ENCODE data around the gene MRPS5.
A peak's percentile ranks its signal among the peaks of the same experiment; 100 is the strongest.

Gene MRPS5

GRCh38 chr2:95091885-95092555 is 29.6 kb downstream of the MRPS5 start:
- H3K36me3 ChIP-seq (ENCODE audit: control insufficient read depth, insufficient read depth, low read length), result no peaks in the 10 kb centered on the region; the same call in 1 of the 2 replicates
- no peaks in the 10 kb centered on the region for H3K4me1 ChIP-seq (ENCODE audit: control insufficient read depth, insufficient read depth, low read length)
- no peaks in the 10 kb centered on the region for H3K9me3 ChIP-seq (ENCODE audit: control insufficient read depth, insufficient read depth, low read length)
- no peak for DNase-seq (ENCODE audit: low read depth, low spot score)
- no peak overlapping the region for H3K27ac ChIP-seq (ENCODE audit: low read length)
- H3K4me3 ChIP-seq (ENCODE audit: low read length), result no peak overlapping the region
- no peaks in the 10 kb centered on the region for H3K27me3 ChIP-seq (ENCODE audit: control insufficient read depth, insufficient read depth, low read length)
- no CpG with 5 or more reads among the region's 6 CpGs for WGBS (ENCODE audit: insufficient coverage, insufficient read length)

- no peaks in the 10 kb centered on the region; the same call in 1 of the 2 replicates for H3K36me3 ChIP-seq (ENCODE audit: control insufficient read depth, insufficient read depth, low read length)
- no peaks in the 10 kb centered on the region for H3K9me3 ChIP-seq (ENCODE audit: control insufficient read depth, insufficient read depth, low read length)
- no peaks in the 10 kb centered on the region for H3K4me1 ChIP-seq (ENCODE audit: control insufficient read depth, insufficient read depth, low read length)
- no CpG with 5 or more reads among the region's 5 CpGs for WGBS (ENCODE audit: insufficient coverage, insufficient read length)
- H3K27ac ChIP-seq (ENCODE audit: low read length), result no peak overlapping the region
- H3K4me3 ChIP-seq (ENCODE audit: low read length), result no peak overlapping the region
- no peak for DNase-seq (ENCODE audit: low read depth, low spot score)
- no peaks in the 10 kb centered on the region for H3K27me3 ChIP-seq (ENCODE audit: control insufficient read depth, insufficient read depth, low read length)
Measured at GRCh38 chr2:95087379-95087778, 34.2 kb downstream of the MRPS5 start.

- WGBS (ENCODE audit: insufficient coverage, insufficient read length), result no CpG with 5 or more reads among the region's 1 CpG
- H3K27ac ChIP-seq (ENCODE audit: low read length), result no peak overlapping the region
- H3K9me3 ChIP-seq (ENCODE audit: control insufficient read depth, insufficient read depth, low read length), result no peaks in the 10 kb centered on the region
- H3K4me1 ChIP-seq (ENCODE audit: control insufficient read depth, insufficient read depth, low read length), result no peaks in the 10 kb centered on the region
- no peaks in the 10 kb centered on the region; the same call in 1 of the 2 replicates for H3K36me3 ChIP-seq (ENCODE audit: control insufficient read depth, insufficient read depth, low read length)
- DNase-seq (ENCODE audit: low read depth, low spot score), result no peak
- H3K4me3 ChIP-seq (ENCODE audit: low read length), result no peak overlapping the region
- no peaks in the 10 kb centered on the region for H3K27me3 ChIP-seq (ENCODE audit: control insufficient read depth, insufficient read depth, low read length)
Measured at GRCh38 chr2:95086017-95086416, 35.6 kb downstream of the MRPS5 start.

- no peaks in the 10 kb centered on the region for H3K9me3 ChIP-seq (ENCODE audit: control insufficient read depth, insufficient read depth, low read length)
- H3K4me1 ChIP-seq (ENCODE audit: control insufficient read depth, insufficient read depth, low read length), result peaks cover 1% of the 10 kb centered on the region
- no CpG with 5 or more reads among the region's 2 CpGs for WGBS (ENCODE audit: insufficient coverage, insufficient read length)
Measured at GRCh38 chr2:95082477-95082876, 39.1 kb downstream of the MRPS5 start.

GRCh38 chr2:95079199-95079683 is 42.4 kb downstream of the MRPS5 start:
- WGBS (ENCODE audit: insufficient coverage, insufficient read length), result no CpG with 5 or more reads among the region's 7 CpGs
- no peak for DNase-seq (ENCODE audit: low read depth, low spot score)

More at GRCh38 chr2:95082477-95082876, 39.1 kb downstream of the MRPS5 start:
- DNase-seq (ENCODE audit: low read depth, low spot score), result no peak
- Histone ChIP-seq H3K36me3 (ENCODE audit: control insufficient read depth, insufficient read depth, low read length) (no peaks in the 10 kb centered on the region; the same call in 1 of the 2 replicates), H3K27me3 (ENCODE audit: control insufficient read depth, insufficient read depth, low read length) (no peaks in the 10 kb centered on the region), H3K27ac (ENCODE audit: low read length) (no peak overlapping the region), H3K4me3 (ENCODE audit: low read length) (no peak overlapping the region)

DNA sequence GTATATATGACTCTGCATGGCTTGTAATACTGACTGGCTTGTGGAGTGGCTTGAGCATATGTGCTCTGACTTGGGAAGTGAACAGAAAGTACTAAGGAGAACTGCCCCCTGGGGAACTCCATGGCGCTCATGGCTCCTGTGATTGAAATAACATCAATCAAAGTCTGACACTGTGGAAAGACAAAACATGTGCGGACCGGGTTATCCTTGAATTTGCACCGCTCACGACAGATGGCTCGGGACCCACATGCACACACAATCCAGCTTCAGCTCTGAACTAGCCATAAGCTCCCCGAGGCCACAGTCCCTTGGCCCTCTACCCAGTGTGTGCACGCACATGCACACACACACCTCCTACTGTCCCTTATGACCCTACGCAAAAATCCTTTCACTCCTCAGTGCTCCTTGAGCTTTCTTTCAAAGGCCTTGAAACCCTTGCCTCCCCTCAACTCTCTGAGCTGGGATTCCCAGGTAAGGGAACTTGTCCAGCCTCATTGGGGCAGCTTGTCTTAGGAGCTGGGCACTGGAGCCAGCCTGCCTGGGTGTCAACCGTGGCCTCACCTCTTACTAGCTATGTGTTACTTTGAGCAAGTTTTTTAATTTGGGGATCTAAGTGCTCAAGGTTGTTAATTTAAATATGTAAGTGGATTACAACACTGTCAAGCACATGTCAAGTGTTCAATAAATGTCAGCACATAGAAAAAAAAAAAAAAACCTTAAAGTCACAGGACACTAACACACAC is 43.6 kb downstream of the MRPS5 start:
- H3K9me3 ChIP-seq (ENCODE audit: control insufficient read depth, insufficient read depth, low read length), result no peaks in the 10 kb centered on the region
- H3K27me3 ChIP-seq (ENCODE audit: control insufficient read depth, insufficient read depth, low read length), result no peaks in the 10 kb centered on the region
- WGBS (ENCODE audit: insufficient coverage, insufficient read length), result no CpG with 5 or more reads among the region's 10 CpGs
- DNase-seq (ENCODE audit: low read depth, low spot score), result no peak
- H3K4me1 ChIP-seq (ENCODE audit: control insufficient read depth, insufficient read depth, low read length), result peaks cover 1% of the 10 kb centered on the region
- H3K4me3 ChIP-seq (ENCODE audit: low read length), result no peak overlapping the region
- H3K36me3 ChIP-seq (ENCODE audit: control insufficient read depth, insufficient read depth, low read length), result no peaks in the 10 kb centered on the region; the same call in 1 of the 2 replicates
- H3K27ac ChIP-seq (ENCODE audit: low read length), result no peak overlapping the region

More at GRCh38 chr2:95079199-95079683, 42.4 kb downstream of the MRPS5 start:
- H3K4me1 ChIP-seq (ENCODE audit: control insufficient read depth, insufficient read depth, low read length), result peaks cover 1% of the 10 kb centered on the region
- no peaks in the 10 kb centered on the region for H3K9me3 ChIP-seq (ENCODE audit: control insufficient read depth, insufficient read depth, low read length)
- H3K27ac ChIP-seq (ENCODE audit: low read length), result no peak overlapping the region
- H3K4me3 ChIP-seq (ENCODE audit: low read length), result no peak overlapping the region
- H3K36me3 ChIP-seq (ENCODE audit: control insufficient read depth, insufficient read depth, low read length), result no peaks in the 10 kb centered on the region; the same call in 1 of the 2 replicates
- no peaks in the 10 kb centered on the region for H3K27me3 ChIP-seq (ENCODE audit: control insufficient read depth, insufficient read depth, low read length)

DNA sequence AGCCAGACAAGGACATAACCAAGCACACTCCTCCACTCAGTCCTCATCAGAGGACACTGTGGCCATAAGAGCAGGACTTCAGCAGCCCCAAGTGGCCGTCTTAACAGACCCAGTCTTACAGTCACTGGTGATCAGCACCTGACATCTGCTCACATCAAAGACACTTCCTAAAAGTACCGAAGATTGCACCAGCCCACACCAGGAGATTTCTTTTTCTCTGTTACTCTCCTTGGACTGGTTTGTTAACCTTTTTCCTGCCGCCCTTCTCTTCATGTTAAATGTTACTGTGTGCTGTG is 44.1 kb downstream of the MRPS5 start:
- DNase-seq (ENCODE audit: low read depth, low spot score), result no peak
- Histone ChIP-seq H3K4me1 (ENCODE audit: control insufficient read depth, insufficient read depth, low read length) (peaks cover 1% of the 10 kb centered on the region), H3K36me3 (ENCODE audit: control insufficient read depth, insufficient read depth, low read length) (no peaks in the 10 kb centered on the region; the same call in 1 of the 2 replicates), H3K27ac (ENCODE audit: low read length) (no peak overlapping the region), H3K27me3 (ENCODE audit: control insufficient read depth, insufficient read depth, low read length) (no peaks in the 10 kb centered on the region), H3K4me3 (ENCODE audit: low read length) (no peak overlapping the region), H3K9me3 (ENCODE audit: control insufficient read depth, insufficient read depth, low read length) (no peaks in the 10 kb centered on the region)
- no CpG with 5 or more reads among the region's 3 CpGs for WGBS (ENCODE audit: insufficient coverage, insufficient read length)

DNA sequence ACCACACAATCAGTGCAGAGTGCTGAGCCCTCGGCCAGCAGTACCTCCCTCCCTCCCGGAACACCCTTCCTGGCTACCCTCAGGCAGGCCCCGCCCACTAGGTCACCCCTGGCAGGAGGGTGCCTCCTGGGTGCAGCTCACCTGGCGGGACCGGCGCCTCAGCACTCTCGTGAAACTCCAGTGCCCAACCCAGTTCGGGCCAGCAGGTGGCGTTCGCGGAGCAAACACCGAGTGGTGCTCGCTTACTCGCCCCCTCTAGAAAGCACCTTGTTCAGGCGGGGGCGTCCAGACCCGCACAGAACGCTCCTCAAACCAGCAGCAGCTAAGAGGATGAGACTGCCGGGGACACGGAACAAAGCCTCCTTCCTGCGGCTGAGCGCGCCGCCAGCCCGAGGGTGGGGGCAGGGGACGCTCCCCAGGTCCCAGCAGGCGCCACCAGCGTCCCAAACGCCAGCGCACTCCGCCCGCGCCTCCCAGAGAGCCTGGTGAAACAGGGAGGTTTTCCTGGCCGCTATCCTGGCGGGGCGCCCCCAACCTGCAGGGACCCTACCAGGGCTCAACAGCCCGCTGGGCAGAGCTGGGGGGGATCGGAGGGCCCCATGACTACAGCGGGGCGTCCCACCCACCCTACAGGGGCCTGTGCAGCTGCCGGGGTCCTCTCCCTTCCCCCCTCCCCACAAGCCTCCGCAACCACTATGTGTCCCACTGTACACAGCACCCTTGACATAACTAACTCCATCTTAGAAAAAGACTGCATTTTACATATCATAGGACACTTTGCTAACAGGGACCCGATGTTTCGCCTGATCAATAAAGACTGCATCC is 44.7 kb downstream of the MRPS5 start:
- Histone ChIP-seq H3K27ac (ENCODE audit: low read length) (no peak overlapping the region), H3K4me1 (ENCODE audit: control insufficient read depth, insufficient read depth, low read length) (peaks cover 1% of the 10 kb centered on the region), H3K9me3 (ENCODE audit: control insufficient read depth, insufficient read depth, low read length) (no peaks in the 10 kb centered on the region), H3K36me3 (ENCODE audit: control insufficient read depth, insufficient read depth, low read length) (no peaks in the 10 kb centered on the region; the same call in 1 of the 2 replicates), H3K27me3 (ENCODE audit: control insufficient read depth, insufficient read depth, low read length) (no peaks in the 10 kb centered on the region), H3K4me3 (ENCODE audit: low read length) (peak overlapping the region; percentile 36; the same call in 1 of the 2 replicates)
- WGBS (ENCODE audit: insufficient coverage, insufficient read length), result no CpG with 5 or more reads among the region's 44 CpGs
- DNase-seq (ENCODE audit: low read depth, low spot score), result no peak

GRCh38 chr2:95075440-95076132 is 46.0 kb downstream of the MRPS5 start:
- no CpG with 5 or more reads among the region's 8 CpGs for WGBS (ENCODE audit: insufficient coverage, insufficient read length)
- no peaks in the 10 kb centered on the region for H3K27me3 ChIP-seq (ENCODE audit: control insufficient read depth, insufficient read depth, low read length)
- no peak for DNase-seq (ENCODE audit: low read depth, low spot score)

More at GRCh38 chr2:95075440-95076132, 46.0 kb downstream of the MRPS5 start:
- Histone ChIP-seq H3K27ac (ENCODE audit: low read length) (no peak overlapping the region), H3K4me3 (ENCODE audit: low read length) (no peak overlapping the region), H3K36me3 (ENCODE audit: control insufficient read depth, insufficient read depth, low read length) (no peaks in the 10 kb centered on the region; the same call in 1 of the 2 replicates), H3K4me1 (ENCODE audit: control insufficient read depth, insufficient read depth, low read length) (peaks cover 1% of the 10 kb centered on the region), H3K9me3 (ENCODE audit: control insufficient read depth, insufficient read depth, low read length) (no peaks in the 10 kb centered on the region)
